ENCODE measurements around the gene CPNE5.

The CPNE5 gene

GRCh38 chr6:36841756-36842155, 2.5 kb upstream of the CPNE5 start:
- H3K4me3 ChIP-seq (ENCODE audit: low read length): no peak overlapping the region
- no peak for DNase-seq (ENCODE audit: low read depth)
- no peak for TF ChIP-seq CTCF (conservative IDR thresholded peaks at IDR 0.05; ENCODE audit: low read depth, low read length)

- TF ChIP-seq CTCF (conservative IDR thresholded peaks at IDR 0.05; ENCODE audit: low read depth, low read length): no peak
- peak overlapping the region; percentile 51 for H3K4me3 ChIP-seq (ENCODE audit: low read length)
- no peak for DNase-seq (ENCODE audit: low read depth)
Observed at GRCh38 chr6:36840432-36841403, 1.5 kb upstream of the CPNE5 start.

GRCh38 chr6:36839749-36840431, 646 bp upstream of the CPNE5 start:
- no peak for TF ChIP-seq CTCF (conservative IDR thresholded peaks at IDR 0.05; ENCODE audit: low read depth, low read length)
- no peak for DNase-seq (ENCODE audit: low read depth)

GRCh38 chr6:36837686-36838085, 1.6 kb downstream of the CPNE5 start:
- H3K4me3 ChIP-seq (ENCODE audit: low read length): no peak overlapping the region
- no peak for TF ChIP-seq CTCF (conservative IDR thresholded peaks at IDR 0.05; ENCODE audit: low read depth, low read length)
- DNase-seq (ENCODE audit: low read depth): no peak

More at GRCh38 chr6:36839749-36840431, 646 bp upstream of the CPNE5 start:
- H3K4me3 ChIP-seq (ENCODE audit: low read length): peak overlapping the region; percentile 51

- H3K4me3 ChIP-seq (ENCODE audit: low read length): no peak overlapping the region
- no peak for DNase-seq (ENCODE audit: low read depth)
- no peak for TF ChIP-seq CTCF (conservative IDR thresholded peaks at IDR 0.05; ENCODE audit: low read depth, low read length)
Observed at GRCh38 chr6:36837022-36837339, 2.3 kb downstream of the CPNE5 start.

GRCh38 chr6:36836111-36837021, 2.9 kb downstream of the CPNE5 start:
- H3K4me3 ChIP-seq (ENCODE audit: low read length): no peak overlapping the region
- DNase-seq (ENCODE audit: low read depth): no peak
- peak; percentile 26 for TF ChIP-seq CTCF (conservative IDR thresholded peaks at IDR 0.05; ENCODE audit: low read depth, low read length)
